Adrenal gland (tissue), 5 donors: Measurements from ENCODE around the gene ACD.

Source experiments
- CTCF ChIP-seq, 6 experiments: fragments of 450-650 bp in 4 of 6; fragments of 200-600 bp in 2 of 6; sonication (generic) in 1 of 6; IDR thresholded peaks; 1 replicate in 5 of 6; 2 replicates in 1 of 6; pipeline versions ENCODE4 v1.5.1 to v1.8.0; 2016 to 2021; ENCODE audit warnings: antibody characterized with exemption in 6 of 6, mild to moderate bottlenecking in 2 of 6, moderate library complexity in 1 of 6
- POLR2A ChIP-seq, 2 donors: fragments of 450-650 bp; IDR thresholded peaks; one replicate each; pipeline ENCODE4 v1.6.1; 2017; ENCODE audit warnings: antibody characterized with exemption in 2 of 2, mild to moderate bottlenecking in 2 of 2, moderate library complexity in 1 of 2
- donor health status: DM: no; HTN: no; CAD: no.

- no peak for TF ChIP-seq CTCF (IDR thresholded peaks at IDR 0.05)
- no peak for TF ChIP-seq POLR2A (IDR thresholded peaks at IDR 0.05)
Observed at GRCh38 chr16:67683767-67684166, 23.7 kb upstream of the ACD start.
